NCI-H187 treated with DMSO at 0.1 percent for 48 hours (cell line): ENCODE results near the gene PPP1R9B.

Experiments used
- DNase-seq: peaks from one replicate; lab custom pipeline; 2025; lab: John Stamatoyannopoulos, UW

The PPP1R9B gene

DNA sequence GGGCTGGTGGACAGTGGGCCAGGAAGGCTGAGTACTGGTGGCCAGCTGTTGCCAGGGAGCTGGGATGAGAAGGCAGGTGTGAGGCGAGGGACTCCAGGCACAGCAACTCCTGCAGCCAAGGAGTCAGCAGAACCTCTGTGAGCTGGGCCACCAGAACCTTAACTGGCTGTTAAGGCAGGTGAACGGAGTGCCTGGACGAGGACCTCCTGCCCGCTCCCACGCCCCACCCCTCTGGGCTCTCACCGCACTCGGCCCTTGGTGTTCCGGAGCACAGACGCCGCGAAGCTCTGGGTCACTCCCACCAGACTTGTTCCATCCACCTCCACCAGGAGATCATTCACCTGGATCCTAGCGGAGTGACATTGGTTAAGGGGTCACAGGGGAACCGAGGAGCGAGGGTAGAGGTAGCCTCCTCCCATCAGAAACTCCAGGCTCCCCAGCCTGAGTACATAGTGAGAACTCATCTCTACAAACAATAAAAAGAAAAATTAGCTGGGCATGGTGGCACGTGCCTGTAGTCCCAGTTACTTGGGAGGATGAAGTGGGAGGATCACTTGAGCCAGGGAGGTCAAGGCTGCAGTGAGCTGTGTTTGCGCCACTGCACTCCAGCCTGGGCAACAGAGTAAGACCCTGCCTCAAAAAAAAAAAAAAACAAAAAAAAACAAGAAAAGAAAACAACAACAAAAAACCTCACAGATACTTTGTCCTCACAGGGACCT lies 9.3 kb downstream of the PPP1R9B start:
- no peak for DNase-seq

DNA sequence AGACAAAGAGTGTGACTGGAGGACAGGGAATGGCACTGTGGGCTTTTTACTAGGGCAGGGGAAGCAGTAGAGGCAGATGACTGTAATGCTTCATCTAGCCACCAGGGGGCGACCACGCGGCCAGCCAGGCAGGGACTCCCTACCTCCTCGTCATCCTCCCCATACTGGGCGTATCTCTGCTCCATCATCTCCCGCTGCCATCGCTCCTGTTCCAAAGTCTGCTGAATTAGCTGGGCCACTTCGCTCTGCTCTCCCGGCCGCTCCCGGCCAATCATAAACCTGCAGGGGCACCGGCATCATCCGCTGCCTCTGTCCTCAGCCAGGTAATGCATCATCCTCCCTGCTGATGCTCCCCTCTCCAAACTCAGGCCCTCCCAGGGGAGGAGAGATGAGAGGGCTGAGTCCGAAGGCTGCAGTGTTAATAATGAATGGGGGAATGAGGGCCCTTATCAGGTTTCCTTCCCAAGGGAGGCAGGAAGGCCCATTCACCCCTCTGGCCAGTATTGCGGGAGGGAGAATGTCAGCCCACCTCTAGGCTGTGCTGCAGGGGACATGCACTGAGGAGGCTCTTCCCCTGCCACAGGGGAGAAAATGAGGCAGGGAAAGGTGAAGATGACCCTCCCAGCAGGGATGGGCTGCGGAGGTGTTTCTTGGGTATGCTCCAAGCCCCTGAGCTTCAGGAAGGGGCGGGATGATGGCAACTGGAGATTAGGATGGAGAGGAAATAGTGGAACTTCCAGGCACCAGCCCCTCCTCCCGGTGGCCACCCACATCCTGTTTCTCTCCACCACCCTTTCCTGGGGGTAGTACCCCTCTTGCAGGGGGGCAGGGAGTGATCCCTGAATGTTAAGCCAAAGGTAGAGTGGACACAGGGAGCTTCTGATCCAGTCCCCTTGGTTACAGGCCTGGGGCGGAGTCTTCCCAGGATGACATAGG lies 10.3 kb downstream of the PPP1R9B start:
- no peak for DNase-seq

DNA sequence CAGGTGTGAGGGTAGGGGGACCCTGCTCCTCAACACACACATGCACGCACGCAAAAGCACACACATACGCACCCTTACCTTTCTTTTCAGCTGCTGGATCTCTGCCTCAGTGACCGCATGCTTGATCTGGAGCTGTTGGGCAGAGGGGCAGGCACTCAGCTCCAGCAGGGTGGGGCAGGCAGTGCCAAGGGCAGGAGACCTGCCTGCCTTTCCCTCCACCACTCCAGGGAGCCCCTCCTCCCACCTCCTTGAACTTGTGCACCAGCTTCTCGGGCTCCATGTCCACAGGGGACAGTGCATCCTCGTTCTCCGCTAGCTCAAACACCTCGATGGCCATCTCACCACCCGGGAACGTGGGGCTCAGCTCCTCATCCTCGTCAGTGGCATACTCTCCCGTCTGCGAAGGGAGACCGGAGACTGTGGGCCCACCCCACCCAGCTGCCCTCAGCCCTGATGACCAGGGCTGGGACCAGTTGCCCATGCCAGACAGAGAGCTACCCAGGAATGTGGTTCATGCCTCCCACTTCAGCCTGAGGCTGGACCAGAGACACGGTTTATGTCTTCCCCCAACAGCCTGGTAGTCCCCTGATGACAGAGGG lies 11.2 kb downstream of the PPP1R9B start:
- DNase-seq, result no peak

DNA sequence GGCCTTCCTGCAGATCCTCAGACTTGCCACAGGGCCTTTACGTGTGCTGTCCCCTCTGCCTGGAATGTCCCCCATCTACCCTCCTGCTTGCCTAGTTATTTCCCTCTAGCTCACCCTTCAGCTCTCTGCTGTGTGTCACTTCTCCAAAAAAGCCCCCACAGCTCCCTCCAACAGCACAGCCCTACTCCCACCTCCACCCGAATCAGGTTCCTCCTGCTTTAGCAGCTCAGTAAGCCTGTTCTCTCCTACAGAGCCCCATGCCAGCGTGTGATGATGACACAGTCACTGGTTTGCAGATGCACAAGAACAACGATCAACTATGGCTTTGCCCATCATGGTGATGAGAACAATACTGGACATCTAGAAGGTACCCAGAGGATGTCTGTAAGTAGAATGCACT lies 13.4 kb downstream of the PPP1R9B start:
- no peak for DNase-seq

DNA sequence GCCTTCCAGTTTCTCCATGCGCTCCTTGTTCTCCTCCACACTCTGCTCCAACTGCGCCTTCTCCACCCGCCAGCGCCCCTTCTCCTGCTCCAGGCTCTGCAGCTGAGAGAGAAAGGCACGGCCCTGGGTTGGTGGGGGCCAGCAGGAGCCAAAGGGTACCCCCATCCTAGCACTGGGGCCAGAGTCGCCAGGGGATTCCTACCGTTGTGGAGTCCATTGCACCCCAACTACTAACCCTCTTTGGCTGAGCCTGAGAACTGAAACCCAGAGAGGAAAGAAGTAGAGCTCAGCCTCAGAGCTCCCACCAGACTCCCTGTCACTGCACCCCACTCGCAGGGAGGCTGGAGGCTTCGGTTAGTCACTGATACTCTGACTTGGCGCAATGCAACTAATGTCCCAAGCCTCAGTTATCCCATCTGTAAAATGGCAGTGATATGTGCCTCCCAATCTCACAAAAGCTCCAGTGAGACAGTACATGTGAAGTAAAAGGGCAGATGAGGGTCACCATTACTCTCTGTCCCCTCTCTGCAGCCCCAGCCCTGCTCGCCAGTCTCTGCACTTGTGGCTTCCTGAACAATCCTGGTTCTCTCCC lies 14.3 kb downstream of the PPP1R9B start:
- no peak for DNase-seq

DNA sequence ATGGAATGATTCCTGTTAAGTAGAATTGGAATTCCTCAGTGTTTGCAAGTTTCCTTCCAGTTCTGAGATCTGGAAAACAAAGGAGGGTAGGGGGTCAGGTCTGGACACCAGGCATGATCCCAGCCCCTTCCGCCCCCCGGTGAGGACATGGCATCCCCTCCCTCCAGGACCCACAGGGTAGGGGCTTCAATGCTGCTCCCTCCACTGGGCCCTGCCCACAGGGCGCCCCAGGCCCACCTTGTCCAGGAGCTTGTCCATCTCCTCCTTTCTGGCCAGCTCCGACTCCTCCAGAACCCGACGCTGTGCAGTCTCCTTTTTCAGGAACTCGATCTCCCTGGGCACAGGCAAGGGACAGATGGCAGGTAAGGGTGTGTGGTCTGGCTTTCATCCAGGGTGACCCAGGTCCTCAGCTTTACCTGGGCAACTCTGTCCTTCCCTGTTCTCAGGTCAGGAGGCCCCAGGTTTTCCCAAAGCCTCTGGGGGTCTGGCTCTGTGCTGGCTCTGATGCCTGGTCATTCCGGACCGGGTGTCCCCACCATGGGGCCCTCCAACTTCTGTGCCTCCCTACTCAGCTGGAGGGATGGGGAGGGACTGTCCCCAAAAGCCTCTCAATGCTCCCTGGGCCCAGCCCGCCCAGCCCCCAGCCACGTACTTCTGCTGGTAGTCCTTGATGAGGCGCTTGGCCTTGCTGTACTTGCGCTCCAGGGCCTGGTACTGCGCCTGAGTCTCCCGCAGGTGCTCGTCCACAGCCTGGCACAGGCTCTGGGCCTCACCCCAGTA lies 15.0 kb downstream of the PPP1R9B start:
- DNase-seq, result no peak

DNA sequence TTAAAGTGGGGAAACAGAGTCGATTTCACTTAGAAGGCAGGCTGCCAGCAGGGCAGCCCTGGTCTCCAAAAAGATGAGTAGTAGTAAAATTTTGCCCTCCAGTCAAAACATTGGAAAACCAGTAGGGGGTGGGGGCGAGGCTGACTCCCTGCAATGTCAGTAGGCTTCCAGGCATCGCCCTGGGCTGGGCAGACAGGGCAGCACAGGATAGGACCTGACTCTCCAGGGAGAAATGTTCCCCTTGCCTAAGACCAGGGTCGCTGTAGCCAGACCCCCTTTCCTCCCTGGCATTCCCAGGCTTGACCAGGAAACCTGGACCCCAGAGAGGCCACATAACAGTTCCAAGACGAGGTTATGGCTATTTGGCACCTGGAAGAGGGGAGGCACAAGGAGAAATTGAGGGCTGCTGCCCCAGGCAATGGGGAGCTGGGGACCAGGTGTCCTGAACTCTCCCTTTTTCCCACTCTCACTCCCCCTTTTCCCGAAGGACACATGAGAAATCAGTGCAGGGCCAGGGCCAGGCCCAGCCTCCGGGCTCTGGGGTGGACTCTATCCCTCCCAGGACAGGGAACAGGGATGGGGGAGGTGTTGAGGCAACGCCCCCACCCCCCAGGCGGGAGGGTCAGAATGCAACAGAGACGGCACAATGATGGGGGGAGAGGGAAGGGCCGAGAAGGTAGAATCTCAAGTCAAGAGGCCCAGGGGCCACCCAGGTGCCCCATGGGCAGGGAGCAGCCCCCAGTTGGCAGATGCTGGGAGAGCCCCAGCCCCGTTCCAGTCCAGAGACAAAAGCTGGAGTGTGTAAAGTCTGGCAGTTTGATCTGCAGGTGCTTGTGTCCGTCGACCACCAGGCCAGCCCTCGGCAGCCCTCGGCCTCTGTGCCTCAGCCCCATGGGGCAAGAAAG lies 16.0 kb downstream of the PPP1R9B start:
- DNase-seq, result no peak

DNA sequence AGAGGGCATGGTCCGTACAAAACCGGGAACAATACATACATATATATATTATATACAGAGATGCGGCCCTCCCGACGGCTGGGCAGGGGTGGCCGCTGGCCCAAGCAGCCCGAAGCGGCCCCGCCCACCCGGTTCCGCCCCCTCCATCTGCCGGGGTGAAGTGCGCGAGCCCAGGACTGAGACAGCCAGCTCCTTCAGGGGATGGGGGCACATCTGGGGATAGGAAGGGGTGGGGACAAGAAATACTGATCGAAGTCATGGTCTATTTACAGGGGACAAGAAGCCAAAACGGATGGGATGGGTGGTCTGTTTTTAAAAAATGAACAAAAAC lies 16.7 kb downstream of the PPP1R9B start:
- DNase-seq, result no peak

DNA sequence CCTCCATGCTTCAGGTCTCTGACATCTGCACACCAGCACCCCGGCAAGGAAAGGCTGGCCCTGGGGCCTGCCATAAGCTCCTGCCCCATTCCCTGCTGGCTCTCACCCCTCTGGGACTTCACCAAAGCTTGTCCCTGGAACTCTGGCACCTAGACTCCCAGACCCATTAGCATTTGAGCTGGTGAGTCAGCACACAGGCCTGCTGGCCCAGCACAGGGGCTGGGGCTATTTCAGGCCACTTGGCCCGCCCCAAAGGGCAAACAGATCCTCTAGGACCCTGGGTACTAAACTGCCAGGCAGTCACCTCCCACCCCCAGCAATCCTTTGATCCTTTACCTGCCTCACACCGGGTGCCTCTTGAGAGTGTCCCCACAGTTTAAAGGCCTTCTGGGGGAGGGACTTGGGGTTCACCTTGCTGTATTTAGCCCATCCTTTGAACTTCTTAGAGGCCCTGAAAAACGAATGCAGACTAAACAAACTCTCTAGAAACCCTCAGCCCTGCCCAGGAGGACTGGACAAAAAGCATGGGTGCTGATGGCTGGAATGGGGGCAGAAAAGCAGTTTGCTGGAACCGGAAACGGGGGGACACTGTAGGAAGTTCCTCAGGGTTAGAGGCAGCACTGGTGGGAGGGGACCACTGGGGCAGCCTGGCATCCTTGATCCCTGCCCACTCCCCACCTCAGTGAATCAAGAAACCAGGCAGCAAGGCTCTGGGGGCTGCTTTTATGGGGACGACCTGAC lies 17.3 kb downstream of the PPP1R9B start:
- DNase-seq, result no peak

DNA sequence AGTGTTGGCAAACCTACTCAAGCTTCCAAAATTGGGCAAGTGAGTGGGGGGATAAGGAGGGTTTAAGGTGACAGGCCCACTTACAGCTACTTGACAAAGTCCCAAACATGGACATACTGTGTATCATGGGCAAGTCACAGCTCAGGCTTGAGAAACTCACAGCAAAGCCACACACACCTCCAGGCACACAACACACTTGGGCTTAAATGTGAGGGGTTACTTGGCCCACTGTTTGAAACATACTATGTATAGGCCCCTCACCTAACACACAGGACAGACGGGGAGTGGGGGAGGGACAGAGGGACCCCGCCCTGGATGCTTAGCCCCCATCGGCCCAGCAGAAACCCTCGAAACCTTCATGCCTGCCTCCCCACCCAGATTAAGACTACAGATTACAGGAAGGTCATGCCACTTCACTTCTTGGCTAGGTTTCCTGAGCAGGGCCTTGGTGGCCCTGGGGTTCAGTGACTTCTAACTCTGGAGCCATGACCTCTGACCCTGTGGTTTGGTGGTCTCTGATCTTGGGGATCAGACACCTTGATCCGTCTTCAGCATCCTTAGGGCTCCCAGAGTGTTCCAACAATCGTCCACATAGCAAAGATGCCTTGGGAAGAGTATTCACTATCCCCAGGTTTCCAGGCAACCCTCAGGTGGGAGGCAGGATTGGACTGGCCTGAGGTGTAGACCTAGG lies 18.2 kb downstream of the PPP1R9B start:
- no peak for DNase-seq

DNA sequence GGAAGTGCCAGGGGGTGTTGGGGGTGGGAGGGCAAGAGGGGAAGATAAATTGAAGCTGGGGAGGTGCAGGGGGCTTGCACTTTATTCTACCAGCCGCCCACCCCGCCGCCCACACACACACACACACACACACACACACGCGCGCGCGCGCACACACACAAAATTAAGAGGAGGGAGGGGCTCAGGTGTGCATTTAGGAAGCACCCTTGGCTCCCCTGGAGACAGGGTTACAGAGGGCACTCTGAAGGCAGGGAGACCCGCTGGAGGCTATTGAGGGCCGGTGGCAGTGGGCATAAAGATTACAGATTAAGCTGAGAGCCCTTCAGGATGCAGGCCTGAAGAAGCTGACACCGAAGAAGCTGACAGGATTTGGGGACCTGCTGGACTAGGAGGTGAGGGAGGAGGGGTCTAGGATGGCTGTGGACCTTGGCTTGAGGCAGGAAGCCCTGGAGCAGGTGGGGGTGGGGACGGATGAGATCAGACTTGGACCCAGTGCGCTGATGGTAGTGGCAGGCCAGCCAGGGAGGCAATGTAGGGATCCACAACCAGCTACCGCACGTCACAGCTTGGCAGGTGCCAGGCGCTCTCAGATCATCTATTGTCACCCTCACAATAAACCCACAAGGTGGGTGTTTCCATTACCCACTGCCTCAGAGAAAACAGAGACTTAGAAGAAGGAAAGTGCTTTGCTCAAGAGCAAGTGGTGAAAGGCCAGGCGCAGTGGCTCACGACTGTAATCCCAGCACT lies 19.7 kb downstream of the PPP1R9B start:
- no peak for DNase-seq

DNA sequence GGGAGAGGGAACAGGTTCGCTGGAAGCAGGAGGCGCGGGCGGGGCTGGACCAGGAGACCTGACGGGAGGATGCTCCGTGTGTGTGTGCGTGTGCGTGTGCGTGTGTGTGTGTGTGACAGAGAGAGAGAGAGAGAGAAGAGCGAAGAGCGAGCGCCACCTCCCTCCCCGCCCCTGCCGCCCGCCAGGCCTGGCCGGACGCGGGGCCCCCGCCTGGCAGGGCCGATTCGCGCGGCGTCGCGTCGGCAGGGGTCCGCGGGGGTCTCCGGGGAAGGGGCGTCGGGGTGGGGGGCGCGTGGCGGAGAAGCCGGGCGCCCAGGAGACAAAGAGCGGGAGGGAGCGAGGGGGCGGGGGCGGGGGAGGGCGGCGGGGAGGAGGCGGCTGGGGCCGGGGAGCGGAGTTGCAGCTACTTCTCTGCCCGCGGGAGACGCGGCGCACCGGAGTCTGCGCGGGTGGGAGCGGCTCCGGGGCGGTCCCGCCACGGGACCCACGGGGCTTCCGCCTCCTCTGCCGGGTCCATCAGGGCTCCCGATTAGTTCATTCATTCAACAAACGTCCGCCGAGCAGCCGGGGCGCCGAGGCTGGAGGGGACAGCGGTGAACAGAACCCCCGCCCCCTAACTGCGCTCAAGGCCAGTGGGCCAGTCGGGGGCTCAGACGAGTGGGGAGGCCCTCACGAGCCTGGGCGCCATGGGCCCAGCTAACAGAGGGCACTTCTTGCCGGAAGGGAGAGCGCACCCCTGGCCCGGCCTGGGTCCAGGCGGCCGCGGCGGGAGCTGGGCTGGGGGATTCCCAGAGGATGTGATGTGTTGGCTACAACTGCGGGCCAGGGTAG lies 20.5 kb downstream of the PPP1R9B start, which contains the start of gene SAMD14:
TSS of gene SAMD14 (minus strand) at position 433 of the 831 bp plus-strand sequence. CDS start 5,201 bp downstream, outside the sequence.
- DNase-seq, result no peak

DNA sequence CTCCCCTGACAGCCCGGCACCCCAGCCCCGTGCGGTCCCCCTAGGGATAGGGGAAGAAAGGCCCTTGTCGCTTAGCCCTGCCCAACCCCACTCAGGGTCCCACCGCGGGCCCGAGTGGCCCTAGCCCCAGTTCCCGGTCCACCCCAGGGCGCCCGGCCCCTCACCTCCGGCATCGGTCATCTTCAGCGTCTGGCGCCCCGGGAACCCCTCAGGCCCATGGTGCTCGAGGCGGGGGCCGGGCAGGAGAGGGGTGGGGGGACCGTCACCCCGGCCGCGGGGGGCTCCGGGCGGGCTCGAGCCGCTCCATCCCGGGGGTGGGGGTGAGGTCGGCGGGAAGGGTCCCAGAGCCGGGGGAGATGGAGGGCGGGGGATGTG lies 21.1 kb downstream of the PPP1R9B start:
- no peak for DNase-seq

DNA sequence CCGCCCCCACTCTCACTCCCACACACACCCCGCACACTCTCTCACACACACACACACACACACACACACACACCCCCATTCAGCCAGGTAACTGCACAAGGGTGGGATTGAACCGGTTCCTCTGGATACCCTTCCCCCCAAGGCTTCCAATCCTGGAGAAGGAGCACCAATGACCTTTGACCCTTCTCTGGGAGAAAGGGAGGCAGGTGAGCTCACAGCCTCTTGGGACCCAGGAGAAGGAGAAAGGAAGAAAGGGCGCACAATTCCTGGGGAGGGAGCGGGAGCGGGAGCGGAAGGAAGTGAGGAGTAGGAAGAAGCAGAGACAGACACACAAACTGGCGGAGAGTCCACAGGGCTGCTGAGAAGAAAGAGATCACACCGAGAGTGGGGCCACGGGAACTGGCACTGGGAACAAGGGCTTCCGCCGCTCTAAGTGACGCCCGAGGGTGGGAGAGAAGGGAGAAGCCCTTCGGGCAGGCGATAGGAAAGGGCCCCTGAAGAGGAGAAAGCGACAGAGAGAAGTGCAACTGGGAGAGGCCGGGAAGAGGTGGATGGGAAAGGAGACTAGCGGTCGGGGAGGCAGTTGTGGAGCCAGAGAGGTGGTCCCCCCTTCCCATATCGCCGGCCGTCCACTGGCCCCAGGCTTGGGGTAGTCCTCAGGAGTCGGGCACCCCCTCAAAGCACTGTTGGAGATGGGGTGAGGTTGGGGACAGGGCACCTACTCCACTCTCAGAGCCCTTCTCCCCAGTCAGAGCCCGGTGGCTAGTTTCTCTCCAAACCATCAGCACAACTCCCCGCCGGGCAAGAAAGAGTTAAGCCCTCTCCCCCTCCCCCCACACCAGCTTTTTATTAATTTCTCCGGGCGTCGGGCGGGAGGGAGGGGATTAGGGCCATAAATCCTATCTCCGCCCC lies 21.8 kb downstream of the PPP1R9B start:
- DNase-seq, result no peak

DNA sequence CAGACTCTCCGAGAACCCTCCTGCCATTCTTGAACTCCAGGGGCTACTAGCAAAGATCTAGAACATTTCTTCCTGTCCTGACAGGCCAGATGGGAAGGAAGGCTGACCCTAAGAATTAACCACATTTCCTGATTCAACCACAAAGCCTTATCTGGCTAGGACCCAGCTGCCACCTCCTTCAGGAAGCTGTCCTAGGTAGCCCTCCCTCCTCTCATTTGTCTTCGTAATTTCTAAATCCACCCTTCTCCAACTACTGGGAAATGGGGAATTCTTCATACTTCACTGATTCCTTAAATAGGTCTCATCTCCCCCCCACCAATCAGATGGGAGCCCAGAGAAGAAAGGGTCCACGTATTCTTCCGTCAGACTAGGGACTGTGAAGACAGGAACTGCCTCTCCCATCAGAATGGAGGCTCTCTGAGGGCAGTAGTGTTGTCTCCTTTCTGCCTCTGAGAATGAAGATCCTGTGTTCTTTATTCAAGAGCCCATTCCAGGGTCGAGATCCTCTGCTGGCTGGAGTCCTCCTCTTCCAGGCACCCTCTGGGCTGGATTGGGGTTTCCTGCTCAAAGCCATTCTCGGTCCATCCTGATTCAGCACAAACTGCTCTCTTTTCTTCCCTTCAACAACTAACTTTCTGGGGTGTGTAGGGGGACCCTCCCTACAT lies 22.6 kb downstream of the PPP1R9B start:
- DNase-seq, result no peak

DNA sequence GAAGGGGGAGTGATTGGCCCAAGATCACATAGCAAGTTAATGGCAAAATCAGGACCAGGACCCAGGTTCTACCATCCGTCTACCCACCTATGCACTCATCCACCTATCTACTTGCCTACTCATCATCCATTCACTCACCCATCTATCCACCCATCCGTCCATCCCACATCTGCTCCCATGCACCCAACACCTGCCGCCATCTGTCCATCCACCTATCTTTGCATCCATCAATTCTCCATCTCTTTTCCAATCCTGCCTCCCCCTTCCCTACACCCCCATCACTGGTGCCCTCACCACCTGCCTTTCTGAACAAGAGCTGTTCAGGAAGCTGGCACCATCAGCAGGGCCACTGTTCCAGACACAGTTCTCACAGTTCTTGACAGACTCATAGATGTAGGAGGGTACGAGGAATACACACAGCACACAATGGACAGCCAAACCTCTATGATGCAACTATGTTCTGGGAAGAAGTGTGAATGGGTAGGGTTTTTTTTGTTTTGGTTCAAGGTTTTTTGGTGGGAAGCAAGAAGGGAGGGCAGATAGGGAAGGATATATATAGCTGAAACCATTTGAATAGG lies 25.0 kb downstream of the PPP1R9B start:
- no peak for DNase-seq
